MCF 10A (cell line): ENCODE data around the gene ASCC3. TPM values are rescaled to one million over a fixed set of nuclear protein-coding genes. Genes with fewer than 3 reads are reported as not detected.

Experiments used
- Bru-seq: library from RNA; stranded (reverse); fragments of 400-500 nt; gene quantifications from one replicate; lab custom pipeline; 2021; lab: Mats Ljungman, UMichigan
- BruChase-seq, 2 experiments: library from RNA; stranded (reverse); fragments of 400-500 nt; gene quantifications; one replicate each; lab custom pipeline; 2021; lab: Mats Ljungman, UMichigan
- BruUV-seq: library from RNA; stranded (reverse); fragments of 400-500 nt; replicated peaks from 2 replicates; lab custom pipeline; 2021; lab: Mats Ljungman, UMichigan
- CTCF ChIA-PET: fragments of 300-600 bp; sonication (Branson Sonifier 250); formaldehyde crosslinking; extraction: SDS; loops from one replicate; lab custom pipeline; 2021; ENCODE audit warnings: antibody characterized with exemption, inconsistent platforms; lab: Yijun Ruan, JAX
- POLR2A ChIA-PET: fragments of 300-600, 350-650 bp; sonication (Branson Sonifier 250); formaldehyde crosslinking; extraction: SDS; loops from one replicate; lab custom pipeline; 2020; ENCODE audit warnings: antibody characterized with exemption, inconsistent platforms; lab: Yijun Ruan, JAX
- DNase-seq: peaks from one replicate; pipeline ENCODE4 v3.0.0-alpha.2; 2018; ENCODE audit not compliant: unreplicated experiment
- H3K27ac Mint-ChIP-seq: one replicate; pipeline ENCODE4 v1.8.0; 2022; ENCODE audit warnings: mild to moderate bottlenecking, low read depth, mixed read lengths; ENCODE audit not compliant: unreplicated experiment
- H3K27me3 Mint-ChIP-seq: one replicate; pipeline ENCODE4 v1.8.0; 2022; ENCODE audit warnings: mixed read lengths; ENCODE audit not compliant: insufficient read depth, unreplicated experiment
- H3K36me3 Mint-ChIP-seq: one replicate; pipeline ENCODE4 v1.8.0; 2022; ENCODE audit warnings: mild to moderate bottlenecking, moderate library complexity, mixed read lengths; ENCODE audit not compliant: insufficient read depth, unreplicated experiment
- H3K4me1 Mint-ChIP-seq: one replicate; pipeline ENCODE4 v1.8.0; 2022; ENCODE audit warnings: mixed read lengths; ENCODE audit not compliant: insufficient read depth, unreplicated experiment
- H3K4me3 Mint-ChIP-seq: one replicate; pipeline ENCODE4 v1.8.0; 2022; ENCODE audit warnings: mild to moderate bottlenecking, moderate library complexity, mixed read lengths; ENCODE audit not compliant: unreplicated experiment
- H3K9me3 Mint-ChIP-seq: one replicate; pipeline ENCODE4 v1.8.0; 2022; ENCODE audit warnings: mixed read lengths; ENCODE audit not compliant: unreplicated experiment
- intact Hi-C: fragments of 100-400 bp; cut with micrococcal nuclease; formaldehyde crosslinking; loops from 2 replicates; pipeline ENCODE4 v1.14.1; 2022
- long read RNA-seq: library from polyadenylated mRNA; stranded (forward); transcript quantifications from one replicate; pipeline ENCODE4 v2.0.0, GENCODE V29; 2022
- total RNA-seq: library from RNA; stranded (reverse); gene quantifications from 2 replicates; pipeline ENCODE4 v1.2.3, GENCODE V29; 2022
- TF ChIP-seq, protein P1 (sequence below): fragments of 200-600 bp; IDR thresholded peaks from one replicate; pipeline ENCODE4 v1.8.0; 2022; ENCODE audit warnings: antibody characterized with exemption, mild to moderate bottlenecking; ENCODE audit not compliant: unreplicated experiment

ASCC3 gene, protein sequence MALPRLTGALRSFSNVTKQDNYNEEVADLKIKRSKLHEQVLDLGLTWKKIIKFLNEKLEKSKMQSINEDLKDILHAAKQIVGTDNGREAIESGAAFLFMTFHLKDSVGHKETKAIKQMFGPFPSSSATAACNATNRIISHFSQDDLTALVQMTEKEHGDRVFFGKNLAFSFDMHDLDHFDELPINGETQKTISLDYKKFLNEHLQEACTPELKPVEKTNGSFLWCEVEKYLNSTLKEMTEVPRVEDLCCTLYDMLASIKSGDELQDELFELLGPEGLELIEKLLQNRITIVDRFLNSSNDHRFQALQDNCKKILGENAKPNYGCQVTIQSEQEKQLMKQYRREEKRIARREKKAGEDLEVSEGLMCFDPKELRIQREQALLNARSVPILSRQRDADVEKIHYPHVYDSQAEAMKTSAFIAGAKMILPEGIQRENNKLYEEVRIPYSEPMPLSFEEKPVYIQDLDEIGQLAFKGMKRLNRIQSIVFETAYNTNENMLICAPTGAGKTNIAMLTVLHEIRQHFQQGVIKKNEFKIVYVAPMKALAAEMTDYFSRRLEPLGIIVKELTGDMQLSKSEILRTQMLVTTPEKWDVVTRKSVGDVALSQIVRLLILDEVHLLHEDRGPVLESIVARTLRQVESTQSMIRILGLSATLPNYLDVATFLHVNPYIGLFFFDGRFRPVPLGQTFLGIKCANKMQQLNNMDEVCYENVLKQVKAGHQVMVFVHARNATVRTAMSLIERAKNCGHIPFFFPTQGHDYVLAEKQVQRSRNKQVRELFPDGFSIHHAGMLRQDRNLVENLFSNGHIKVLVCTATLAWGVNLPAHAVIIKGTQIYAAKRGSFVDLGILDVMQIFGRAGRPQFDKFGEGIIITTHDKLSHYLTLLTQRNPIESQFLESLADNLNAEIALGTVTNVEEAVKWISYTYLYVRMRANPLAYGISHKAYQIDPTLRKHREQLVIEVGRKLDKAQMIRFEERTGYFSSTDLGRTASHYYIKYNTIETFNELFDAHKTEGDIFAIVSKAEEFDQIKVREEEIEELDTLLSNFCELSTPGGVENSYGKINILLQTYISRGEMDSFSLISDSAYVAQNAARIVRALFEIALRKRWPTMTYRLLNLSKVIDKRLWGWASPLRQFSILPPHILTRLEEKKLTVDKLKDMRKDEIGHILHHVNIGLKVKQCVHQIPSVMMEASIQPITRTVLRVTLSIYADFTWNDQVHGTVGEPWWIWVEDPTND (N-terminal part only)
- total RNA-seq (64.9 and 85.0 TPM in 2 replicates), Bru-seq, nascent RNA (percentile 95 among the genes with signal in this experiment), BruChase-seq, experiment 1, labeled RNA remaining after a 6-hour chase (percentile 81 among the genes with signal in this experiment), BruChase-seq, experiment 2, labeled RNA remaining after a 2-hour chase (percentile 85 among the genes with signal in this experiment)
- long read RNA-seq, full-length matches to known transcripts, result 15 of 41 reads
- long read RNA-seq, partial matches to known transcripts, result 13 of 41 reads
- long read RNA-seq, other reads (novel, unspliced or antisense), result 13 of 41 reads

DNA sequence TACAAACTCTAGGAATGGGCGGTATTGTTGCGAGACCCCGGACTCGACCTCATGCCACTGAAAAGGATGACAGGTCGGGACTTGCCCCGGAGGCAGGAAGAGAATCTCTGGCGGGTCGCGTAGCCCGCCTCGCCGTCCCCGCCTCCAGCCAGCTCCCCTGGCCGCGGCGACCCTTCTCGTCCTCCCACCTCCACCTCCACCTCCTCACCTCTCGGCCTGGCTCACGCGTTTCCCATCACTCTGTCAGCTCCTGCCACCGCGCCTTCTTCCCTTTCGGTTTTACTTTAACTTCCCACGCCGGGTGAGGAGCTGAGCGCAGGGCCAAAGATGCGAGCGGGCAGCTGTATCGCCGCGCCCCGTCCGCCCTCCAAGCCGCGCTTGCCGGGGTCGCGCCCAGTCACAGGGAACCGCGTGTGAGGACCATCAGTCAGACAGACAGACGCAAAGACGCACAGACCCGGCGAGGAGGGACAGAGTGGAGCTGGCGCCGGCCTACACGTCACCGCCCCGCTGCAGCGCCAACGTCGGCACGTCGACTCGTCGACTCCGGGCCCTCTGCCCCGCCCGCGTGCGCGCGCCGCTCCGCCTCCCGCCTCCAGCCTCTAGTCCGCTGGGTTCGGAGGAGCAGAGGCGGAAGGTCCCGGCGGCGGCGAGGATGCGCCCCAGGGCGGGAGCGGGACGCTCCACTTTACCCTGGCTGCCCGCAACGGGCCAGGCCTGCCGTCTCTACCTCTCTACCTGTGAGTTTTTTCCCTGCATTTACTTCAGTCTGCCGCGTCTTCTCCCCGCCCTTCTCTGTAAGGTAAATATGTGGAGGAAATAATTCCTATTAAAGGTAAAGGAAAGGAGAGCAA is at the start of gene ASCC3:
Gene ASCC3 (minus strand): TSS at position 477 of the 854 bp plus-strand sequence. CDS start 13,332 bp downstream, outside the sequence.
- H3K27ac Mint-ChIP-seq, result peak within 1 kb of the TSS; percentile 99
- H3K36me3 Mint-ChIP-seq, result peaks cover 6% of the 10 kb centered on the region
- DNase-seq, result peak; percentile 92
- intact Hi-C loops, result loop anchor here (5.0 to 10.0 kb wide), 2 partner anchors 201 to 514 kb away; partner anchors contain the start of gene GRIK2
- peaks cover 36% of the 10 kb centered on the region for H3K4me1 Mint-ChIP-seq
- TF ChIP-seq, protein P1, sequence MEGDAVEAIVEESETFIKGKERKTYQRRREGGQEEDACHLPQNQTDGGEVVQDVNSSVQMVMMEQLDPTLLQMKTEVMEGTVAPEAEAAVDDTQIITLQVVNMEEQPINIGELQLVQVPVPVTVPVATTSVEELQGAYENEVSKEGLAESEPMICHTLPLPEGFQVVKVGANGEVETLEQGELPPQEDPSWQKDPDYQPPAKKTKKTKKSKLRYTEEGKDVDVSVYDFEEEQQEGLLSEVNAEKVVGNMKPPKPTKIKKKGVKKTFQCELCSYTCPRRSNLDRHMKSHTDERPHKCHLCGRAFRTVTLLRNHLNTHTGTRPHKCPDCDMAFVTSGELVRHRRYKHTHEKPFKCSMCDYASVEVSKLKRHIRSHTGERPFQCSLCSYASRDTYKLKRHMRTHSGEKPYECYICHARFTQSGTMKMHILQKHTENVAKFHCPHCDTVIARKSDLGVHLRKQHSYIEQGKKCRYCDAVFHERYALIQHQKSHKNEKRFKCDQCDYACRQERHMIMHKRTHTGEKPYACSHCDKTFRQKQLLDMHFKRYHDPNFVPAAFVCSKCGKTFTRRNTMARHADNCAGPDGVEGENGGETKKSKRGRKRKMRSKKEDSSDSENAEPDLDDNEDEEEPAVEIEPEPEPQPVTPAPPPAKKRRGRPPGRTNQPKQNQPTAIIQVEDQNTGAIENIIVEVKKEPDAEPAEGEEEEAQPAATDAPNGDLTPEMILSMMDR, result no peak
- peak within 1 kb of the TSS; percentile 100 for H3K4me3 Mint-ChIP-seq
- POLR2A ChIA-PET, result interaction anchor here (0.6 to 4.2 kb wide), 26 partner anchors 9 to 880 kb away, joined by 3 to 33 read pairs (median 4); no protein-coding TSS in a partner anchor
- no peaks in the 10 kb centered on the region for H3K27me3 Mint-ChIP-seq
- no TSS peak for BruUV-seq
- H3K9me3 Mint-ChIP-seq, result no peaks in the 10 kb centered on the region
- CTCF ChIA-PET, result interaction anchor here (0.6 to 0.9 kb wide), 3 partner anchors 24 to 1704 kb away, joined by 3 to 4 read pairs (median 4); no protein-coding TSS in a partner anchor

DNA sequence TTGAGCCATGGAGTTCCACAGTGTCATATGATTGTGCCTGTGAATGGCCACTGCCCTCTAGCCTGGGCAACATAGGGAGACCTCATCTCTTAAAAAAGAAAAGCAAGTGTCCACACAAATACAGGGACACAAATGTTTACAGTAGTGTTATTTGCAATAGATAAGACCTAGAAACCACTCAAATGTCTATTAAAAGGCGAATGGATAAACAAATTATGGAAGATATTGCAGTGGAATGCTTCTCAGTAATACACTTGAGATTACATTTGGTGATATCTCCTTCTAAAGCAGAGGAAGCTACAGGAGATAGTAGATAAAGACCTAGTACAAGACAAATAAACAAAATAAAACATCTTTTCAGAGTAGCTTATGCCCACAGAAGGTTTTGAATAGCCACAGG is 44.6 kb upstream of the ASCC3 start:
- POLR2A ChIA-PET, result interaction anchor here (0.6 kb wide), 1 partner anchor 182 kb away, joined by 3 read pairs; no protein-coding TSS in a partner anchor
- no peaks in the 10 kb centered on the region for H3K9me3 Mint-ChIP-seq
- TF ChIP-seq, protein P1, result no peak
- no peaks in the 10 kb centered on the region for H3K27me3 Mint-ChIP-seq
- H3K4me1 Mint-ChIP-seq, result peaks cover 14% of the 10 kb centered on the region
- H3K4me3 Mint-ChIP-seq, result no peak overlapping the region
- H3K27ac Mint-ChIP-seq, result no peak overlapping the region
- CTCF ChIA-PET, result no interaction called here
- intact Hi-C loops, result no loop called here
- no TSS peak for BruUV-seq
- no peak for DNase-seq
- no peaks in the 10 kb centered on the region for H3K36me3 Mint-ChIP-seq

DNA sequence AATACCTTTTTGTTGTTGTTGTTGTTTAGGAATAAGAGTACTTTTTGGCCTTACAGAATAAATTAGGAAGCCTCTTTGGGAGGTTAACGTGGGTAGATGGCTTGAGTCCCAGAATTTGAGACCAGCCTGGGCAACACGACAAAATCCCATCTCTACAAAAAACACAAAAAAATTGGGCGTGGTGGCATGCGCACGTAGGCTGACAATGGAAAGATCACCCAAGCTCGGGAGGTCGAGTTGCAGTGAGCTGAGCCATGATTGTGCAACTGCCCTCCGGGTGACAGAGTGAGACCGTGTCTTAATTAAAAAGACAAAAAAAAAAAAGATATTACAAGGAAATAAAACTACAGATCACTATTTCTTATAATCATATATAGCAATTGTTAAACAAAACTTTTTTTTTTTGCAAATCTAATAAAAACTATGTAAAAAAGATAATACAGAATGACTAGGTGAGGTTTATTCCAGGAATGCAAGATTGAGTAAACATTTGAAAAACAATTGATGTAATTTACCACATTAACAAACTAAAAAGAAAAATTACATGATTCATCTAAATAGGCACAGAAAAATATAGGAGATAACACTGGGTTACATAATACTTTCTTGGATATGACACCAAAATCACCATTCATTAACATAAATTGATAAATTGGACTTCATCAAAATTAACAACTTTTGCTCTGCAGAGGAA is 43.6 kb upstream of the ASCC3 start:
- no peaks in the 10 kb centered on the region for H3K9me3 Mint-ChIP-seq
- H3K4me1 Mint-ChIP-seq, result peaks cover 14% of the 10 kb centered on the region
- POLR2A ChIA-PET, result interaction anchor here (0.6 to 2.5 kb wide), 5 partner anchors 10 to 1987 kb away, joined by 3 to 13 read pairs (median 4); partner anchors contain the start of gene ASCC3

More for the DNA sequence above, 43.6 kb upstream of the ASCC3 start:
- Mint-ChIP-seq H3K27ac (peak overlapping the region; percentile 39), H3K36me3 (no peaks in the 10 kb centered on the region), H3K4me3 (no peak overlapping the region), H3K27me3 (no peaks in the 10 kb centered on the region)
- BruUV-seq, result no TSS peak
- intact Hi-C loops, result loop anchor here (5.0 kb wide), 1 partner anchor 117 kb away; no protein-coding TSS in a partner anchor
- CTCF ChIA-PET, result interaction anchor here (0.6 to 1.3 kb wide), 3 partner anchors 44 to 1290 kb away, joined by 3 to 4 read pairs (median 4); no protein-coding TSS in a partner anchor
- TF ChIP-seq, protein P1, result no peak
- DNase-seq, result peak; percentile 88
